Stomach smooth muscle (tissue), 2 donors: ENCODE data around the gene UBXN6.
A peak's percentile ranks its signal among the peaks of the same experiment; 100 is the strongest.

Source experiments
- H3K27ac ChIP-seq: one replicate; pipeline ENCODE4 v1.7.0; 2013; ENCODE audit warnings: mild to moderate bottlenecking, low read length, inconsistent platforms
- H3K27me3 ChIP-seq, 2 donors: one replicate each; pipeline ENCODE4 v1.7.0; 2013; ENCODE audit warnings: low read length in 2 of 2; ENCODE audit not compliant: insufficient read depth in 2 of 2, control insufficient read depth in 1 of 2
- H3K36me3 ChIP-seq, 2 donors: one replicate each; pipeline ENCODE4 v1.7.0; 2013; ENCODE audit warnings: low read length in 2 of 2; ENCODE audit not compliant: control insufficient read depth in 2 of 2, insufficient read depth in 2 of 2
- H3K4me1 ChIP-seq: one replicate; pipeline ENCODE4 v1.7.0; 2013; ENCODE audit warnings: low read length; ENCODE audit not compliant: control insufficient read depth, insufficient read depth
- H3K4me3 ChIP-seq, 2 donors: one replicate each; pipeline ENCODE4 v1.7.0; 2013; ENCODE audit warnings: low read length in 2 of 2
- H3K9ac ChIP-seq, 2 donors: one replicate each; pipeline ENCODE4 v1.7.0; 2013; ENCODE audit warnings: low read length in 2 of 2, mild to moderate bottlenecking in 1 of 2
- H3K9me3 ChIP-seq, 2 donors: one replicate each; pipeline ENCODE4 v1.7.0; 2013; ENCODE audit warnings: low read length in 2 of 2; ENCODE audit not compliant: control insufficient read depth in 2 of 2
- donor health status: healthy.
- donor health status: Pancreatic carcinoma.

The UBXN6 gene

GRCh38 chr19:4455719-4456475 lies 1.7 kb downstream of the UBXN6 start:
- peak overlapping the region; percentile 77 to 80 for H3K9ac ChIP-seq
- peak overlapping the region; percentile 82 to 84 for H3K4me3 ChIP-seq
- H3K27me3 ChIP-seq: no peaks in the 10 kb centered on the region
- peaks cover 25 to 26% of the 10 kb centered on the region in 2 donors for H3K36me3 ChIP-seq
- H3K27ac ChIP-seq: peak overlapping the region; percentile 77
- H3K9me3 ChIP-seq: no peaks in the 10 kb centered on the region
- peaks cover 26% of the 10 kb centered on the region for H3K4me1 ChIP-seq

GRCh38 chr19:4454747-4455718 lies 2.6 kb downstream of the UBXN6 start:
- peak overlapping the region; percentile 41 for H3K27ac ChIP-seq
- H3K27me3 ChIP-seq: no peaks in the 10 kb centered on the region
- peak overlapping the region; percentile 26 to 42 for H3K9ac ChIP-seq
- peaks cover 27 to 28% of the 10 kb centered on the region in 2 donors for H3K36me3 ChIP-seq
- H3K9me3 ChIP-seq: no peaks in the 10 kb centered on the region
- peak overlapping the region in 1 of 2 donors; percentile 82 for H3K4me3 ChIP-seq
- H3K4me1 ChIP-seq: peaks cover 26% of the 10 kb centered on the region

GRCh38 chr19:4453232-4454179 lies 4.1 kb downstream of the UBXN6 start:
- no peak overlapping the region for H3K9ac ChIP-seq
- peaks cover 39% of the 10 kb centered on the region for H3K4me1 ChIP-seq
- no peak overlapping the region for H3K4me3 ChIP-seq
- H3K9me3 ChIP-seq: no peaks in the 10 kb centered on the region
- H3K27ac ChIP-seq: no peak overlapping the region
- peaks cover 28% of the 10 kb centered on the region in 2 donors for H3K36me3 ChIP-seq
- no peaks in the 10 kb centered on the region for H3K27me3 ChIP-seq

- no peaks in the 10 kb centered on the region for H3K27me3 ChIP-seq
- no peak overlapping the region for H3K27ac ChIP-seq
- H3K4me1 ChIP-seq: peaks cover 45% of the 10 kb centered on the region
- no peak overlapping the region for H3K4me3 ChIP-seq
- H3K36me3 ChIP-seq: peaks cover 34 to 36% of the 10 kb centered on the region in 2 donors
- no peaks in the 10 kb centered on the region for H3K9me3 ChIP-seq
- H3K9ac ChIP-seq: no peak overlapping the region
Measured at GRCh38 chr19:4452230-4452990, 5.2 kb downstream of the UBXN6 start.

- H3K27ac ChIP-seq: peak overlapping the region; percentile 74
Measured at GRCh38 chr19:4449639-4450028, 8.0 kb downstream of the UBXN6 start.

GRCh38 chr19:4449022-4449638 lies 8.5 kb downstream of the UBXN6 start:
- no peaks in the 10 kb centered on the region for H3K27me3 ChIP-seq
- peak overlapping the region; percentile 74 for H3K27ac ChIP-seq
- peaks cover 21% of the 10 kb centered on the region for H3K4me1 ChIP-seq
- peaks cover 50 to 58% of the 10 kb centered on the region in 2 donors for H3K36me3 ChIP-seq
- no peaks in the 10 kb centered on the region for H3K9me3 ChIP-seq
- H3K9ac ChIP-seq: peak overlapping the region; percentile 32 to 42
- no peak overlapping the region for H3K4me3 ChIP-seq

More at GRCh38 chr19:4449639-4450028, 8.0 kb downstream of the UBXN6 start:
- no peaks in the 10 kb centered on the region for H3K9me3 ChIP-seq
- no peaks in the 10 kb centered on the region for H3K27me3 ChIP-seq
- H3K4me3 ChIP-seq: no peak overlapping the region
- H3K4me1 ChIP-seq: peaks cover 22% of the 10 kb centered on the region
- peaks cover 49 to 58% of the 10 kb centered on the region in 2 donors for H3K36me3 ChIP-seq
- no peak overlapping the region for H3K9ac ChIP-seq

- Histone ChIP-seq H3K9ac (peak overlapping the region; percentile 32 to 42), H3K9me3 (no peaks in the 10 kb centered on the region), H3K27ac (peak overlapping the region; percentile 74), H3K27me3 (no peaks in the 10 kb centered on the region), H3K4me3 (no peak overlapping the region), H3K4me1 (peaks cover 21% of the 10 kb centered on the region), H3K36me3 (peaks cover 45 to 56% of the 10 kb centered on the region in 2 donors)
Measured at GRCh38 chr19:4448147-4448985, 9.2 kb downstream of the UBXN6 start.

GRCh38 chr19:4447327-4448146 lies 10.1 kb downstream of the UBXN6 start:
- peaks cover 21% of the 10 kb centered on the region for H3K4me1 ChIP-seq
- H3K9me3 ChIP-seq: no peaks in the 10 kb centered on the region
- H3K27me3 ChIP-seq: no peaks in the 10 kb centered on the region
- no peak overlapping the region for H3K9ac ChIP-seq
- peaks cover 37 to 49% of the 10 kb centered on the region in 2 donors for H3K36me3 ChIP-seq
- peak overlapping the region; percentile 74 for H3K27ac ChIP-seq
- H3K4me3 ChIP-seq: no peak overlapping the region
